ENCODE measurements around the gene SEC61A1. TPM values are rescaled to one million over a fixed set of nuclear protein-coding genes. Genes with fewer than 3 reads are reported as not detected.

Gene SEC61A1
- total RNA-seq, 1 experiment from 2014 or later = 85.3 TPM

DNA sequence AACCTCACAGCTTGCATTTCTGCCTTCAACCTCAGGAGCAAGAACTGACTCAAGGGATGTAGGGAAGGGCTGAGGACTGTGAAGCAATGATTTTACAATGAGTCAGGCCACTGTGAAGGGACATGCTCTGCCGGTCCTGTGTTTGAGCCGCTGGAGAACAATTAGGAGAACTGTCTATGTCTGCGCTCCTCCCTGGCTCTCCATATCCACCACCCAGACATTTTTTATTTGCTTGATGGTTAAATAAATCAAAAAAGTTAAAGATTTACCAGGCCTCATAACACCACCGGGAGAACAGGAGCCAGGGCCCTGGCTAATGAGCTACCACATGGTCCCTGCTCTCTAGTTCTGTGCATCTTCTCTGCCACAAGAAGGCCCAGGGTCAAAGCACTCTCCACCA lies 29.6 kb downstream of the SEC61A1 start:
- H4K20me1 ChIP-seq (ENCODE audit: insufficient read depth, low read depth, low read length) = 0 out of 2 replicates have a peak, but pooled peaks cover 6% of the 10 kb centered on the region
- no peaks in the 10 kb centered on the region for H3K27me3 ChIP-seq (ENCODE audit: low read length)
- no peak overlapping the region for H3K4me3 ChIP-seq (ENCODE audit: low read length)
- H3K9me2 ChIP-seq (replicated peaks; ENCODE audit: insufficient read depth, low read length) = no peaks in the 10 kb centered on the region
- 0 out of 2 replicates have a peak, but pooled peaks cover under 1% of the 10 kb centered on the region for H3K79me2 ChIP-seq (ENCODE audit: low read length)
- H3K36me3 ChIP-seq (ENCODE audit: insufficient read depth, low read length) = peaks cover 41% of the 10 kb centered on the region
- H3K9me3 ChIP-seq (ENCODE audit: low read length) = no peaks in the 10 kb centered on the region
- no peak overlapping the region for H3K27ac ChIP-seq (ENCODE audit: low read length)
- H3K4me2 ChIP-seq (ENCODE audit: low read depth, low read length, poor library complexity, severe bottlenecking) = no peak overlapping the region
- H3K9ac ChIP-seq (ENCODE audit: low read length) = no peak overlapping the region
- H2AFZ ChIP-seq (ENCODE audit: low read length) = no peak overlapping the region
- DNase-seq = no peak
- no peaks in the 10 kb centered on the region for H3K4me1 ChIP-seq (ENCODE audit: low read length)

DNA sequence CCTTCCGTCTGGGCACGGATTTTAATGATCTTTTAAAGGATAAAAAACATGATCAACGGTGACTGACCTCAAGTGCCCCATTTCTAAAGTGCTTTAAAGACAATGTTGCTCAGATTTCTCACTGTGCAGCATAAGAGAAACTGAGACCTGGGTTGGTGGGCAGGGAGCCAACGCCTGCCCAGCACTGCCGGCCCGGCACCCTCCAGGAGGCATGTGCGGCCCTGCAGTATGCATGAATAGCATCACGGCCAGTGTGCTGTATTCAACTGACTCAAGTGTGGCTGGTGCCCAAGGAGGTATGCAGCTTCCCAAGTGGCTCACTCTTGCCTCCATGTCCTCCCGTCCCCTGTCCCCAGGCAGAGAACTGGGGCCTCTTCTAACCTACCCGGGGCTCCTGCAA lies 30.3 kb downstream of the SEC61A1 start:
- H3K36me3 ChIP-seq (ENCODE audit: insufficient read depth, low read length) = peaks cover 45% of the 10 kb centered on the region
- no peak overlapping the region for H3K4me3 ChIP-seq (ENCODE audit: low read length)

DNA sequence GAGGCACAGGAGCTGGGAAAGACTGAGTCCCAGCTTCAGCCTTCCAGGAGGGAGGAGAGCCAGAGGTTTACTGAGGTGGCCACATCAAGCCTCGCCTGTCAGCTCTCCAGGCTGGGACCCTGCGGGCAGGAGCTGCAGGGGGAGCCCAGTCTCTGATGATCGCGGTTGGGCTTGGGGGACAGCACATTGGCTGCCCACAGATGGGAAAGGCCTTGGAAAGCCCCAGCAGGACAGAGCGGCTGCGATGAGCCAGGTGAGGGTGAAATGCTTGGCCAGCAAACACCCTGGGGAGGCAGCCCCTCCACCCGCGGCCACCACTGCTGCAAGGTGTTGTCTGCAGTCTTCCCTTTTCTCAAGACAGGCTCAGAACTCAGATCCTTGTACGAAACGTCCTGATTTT lies 31.2 kb downstream of the SEC61A1 start:
- H3K79me2 ChIP-seq (ENCODE audit: low read length) = peaks cover 13% of the 10 kb centered on the region; the same call in 1 of the 2 replicates
- no peaks in the 10 kb centered on the region for H3K4me1 ChIP-seq (ENCODE audit: low read length)
- H4K20me1 ChIP-seq (ENCODE audit: insufficient read depth, low read depth, low read length) = 0 out of 2 replicates have a peak, but pooled peaks cover 10% of the 10 kb centered on the region
- no peak overlapping the region for H3K4me2 ChIP-seq (ENCODE audit: low read depth, low read length, poor library complexity, severe bottlenecking)
- no peaks in the 10 kb centered on the region for H3K9me2 ChIP-seq (replicated peaks; ENCODE audit: insufficient read depth, low read length)
- no peak for DNase-seq
- H3K9me3 ChIP-seq (ENCODE audit: low read length) = no peaks in the 10 kb centered on the region
- no peak overlapping the region for H3K4me3 ChIP-seq (ENCODE audit: low read length)
- no peaks in the 10 kb centered on the region for H3K27me3 ChIP-seq (ENCODE audit: low read length)
- H3K9ac ChIP-seq (ENCODE audit: low read length) = no peak overlapping the region
- H3K27ac ChIP-seq (ENCODE audit: low read length) = no peak overlapping the region
- H2AFZ ChIP-seq (ENCODE audit: low read length) = no peak overlapping the region
- peaks cover 48% of the 10 kb centered on the region for H3K36me3 ChIP-seq (ENCODE audit: insufficient read depth, low read length)

More for the DNA sequence above, 30.3 kb downstream of the SEC61A1 start:
- no peak for DNase-seq
- Histone ChIP-seq H3K9me2 (replicated peaks; ENCODE audit: insufficient read depth, low read length) (no peaks in the 10 kb centered on the region), H3K4me1 (ENCODE audit: low read length) (no peaks in the 10 kb centered on the region), H2AFZ (ENCODE audit: low read length) (no peak overlapping the region), H3K79me2 (ENCODE audit: low read length) (peaks cover 8% of the 10 kb centered on the region; the same call in 1 of the 2 replicates), H3K4me2 (ENCODE audit: low read depth, low read length, poor library complexity, severe bottlenecking) (no peak overlapping the region), H3K9me3 (ENCODE audit: low read length) (no peaks in the 10 kb centered on the region), H3K9ac (ENCODE audit: low read length) (no peak overlapping the region), H3K27me3 (ENCODE audit: low read length) (no peaks in the 10 kb centered on the region), H4K20me1 (ENCODE audit: insufficient read depth, low read depth, low read length) (0 out of 2 replicates have a peak, but pooled peaks cover 10% of the 10 kb centered on the region), H3K27ac (ENCODE audit: low read length) (no peak overlapping the region)

DNA sequence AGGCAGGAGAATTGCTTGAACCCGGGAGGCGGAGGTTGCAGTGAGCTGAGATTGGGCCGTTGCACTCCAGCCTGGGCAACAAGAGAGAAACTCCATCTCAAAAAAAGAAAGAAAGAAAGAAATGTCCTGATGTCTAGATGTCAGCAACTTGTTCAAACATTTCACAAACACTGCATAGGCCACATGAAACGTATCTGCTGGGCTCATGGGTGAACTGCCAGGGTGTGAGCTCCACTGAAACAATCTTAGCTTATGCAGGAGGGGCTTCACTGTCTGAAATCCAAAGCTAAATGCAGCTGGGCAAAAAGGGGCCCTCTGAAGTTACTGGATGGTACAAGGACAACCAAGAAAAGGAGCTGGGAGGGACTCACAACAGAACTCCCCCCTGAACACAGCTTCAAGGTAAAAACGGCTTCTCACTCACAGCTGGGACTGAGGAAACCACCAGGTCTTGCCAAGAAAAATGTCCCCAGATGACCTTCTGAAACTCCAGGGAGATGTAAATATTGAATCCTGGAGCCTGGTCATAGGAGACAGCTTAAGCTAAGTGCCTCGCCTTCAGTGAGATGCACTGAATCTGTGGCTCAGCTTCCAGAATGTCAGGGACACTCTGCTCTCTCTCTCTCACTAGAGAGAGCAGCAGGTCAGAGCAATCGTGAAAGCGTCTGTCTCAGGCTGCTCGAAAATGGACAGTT lies 31.9 kb downstream of the SEC61A1 start:
- peaks cover 48% of the 10 kb centered on the region for H3K36me3 ChIP-seq (ENCODE audit: insufficient read depth, low read length)
- DNase-seq = no peak
- no peaks in the 10 kb centered on the region for H3K9me3 ChIP-seq (ENCODE audit: low read length)
- H3K4me2 ChIP-seq (ENCODE audit: low read depth, low read length, poor library complexity, severe bottlenecking) = no peak overlapping the region
- H3K4me3 ChIP-seq (ENCODE audit: low read length) = no peak overlapping the region
- H2AFZ ChIP-seq (ENCODE audit: low read length) = no peak overlapping the region
- H3K79me2 ChIP-seq (ENCODE audit: low read length) = peaks cover 18% of the 10 kb centered on the region
- H3K9ac ChIP-seq (ENCODE audit: low read length) = no peak overlapping the region
- no peaks in the 10 kb centered on the region for H3K27me3 ChIP-seq (ENCODE audit: low read length)
- 0 out of 2 replicates have a peak, but pooled peaks cover 10% of the 10 kb centered on the region for H4K20me1 ChIP-seq (ENCODE audit: insufficient read depth, low read depth, low read length)
- H3K4me1 ChIP-seq (ENCODE audit: low read length) = no peaks in the 10 kb centered on the region
- H3K27ac ChIP-seq (ENCODE audit: low read length) = no peak overlapping the region
- H3K9me2 ChIP-seq (replicated peaks; ENCODE audit: insufficient read depth, low read length) = no peaks in the 10 kb centered on the region

DNA sequence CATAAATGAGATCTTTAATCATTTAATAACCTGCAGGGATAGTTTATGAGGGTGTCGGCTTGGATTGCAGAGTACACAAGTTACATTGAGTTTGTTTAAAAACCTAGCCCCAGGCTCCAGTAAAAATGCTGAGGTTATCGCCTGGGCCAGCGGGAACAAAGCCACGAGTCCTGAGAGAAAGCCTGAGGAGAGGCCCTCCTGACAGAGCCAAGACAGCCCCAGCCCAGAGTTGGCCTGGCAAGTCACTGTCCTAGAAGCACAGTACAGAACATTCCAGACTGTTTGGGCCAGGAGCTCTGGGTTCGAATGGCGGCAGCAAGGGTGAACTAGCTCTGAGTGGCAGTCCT lies 32.4 kb downstream of the SEC61A1 start:
- no peak overlapping the region for H2AFZ ChIP-seq (ENCODE audit: low read length)
- H4K20me1 ChIP-seq (ENCODE audit: insufficient read depth, low read depth, low read length) = 0 out of 2 replicates have a peak, but pooled peaks cover 10% of the 10 kb centered on the region
- H3K9ac ChIP-seq (ENCODE audit: low read length) = no peak overlapping the region
- H3K4me2 ChIP-seq (ENCODE audit: low read depth, low read length, poor library complexity, severe bottlenecking) = no peak overlapping the region
- no peaks in the 10 kb centered on the region for H3K9me2 ChIP-seq (replicated peaks; ENCODE audit: insufficient read depth, low read length)
- H3K27ac ChIP-seq (ENCODE audit: low read length) = no peak overlapping the region
- no peak for DNase-seq
- H3K79me2 ChIP-seq (ENCODE audit: low read length) = peaks cover 23% of the 10 kb centered on the region
- H3K27me3 ChIP-seq (ENCODE audit: low read length) = no peaks in the 10 kb centered on the region
- no peak overlapping the region for H3K4me3 ChIP-seq (ENCODE audit: low read length)
- no peaks in the 10 kb centered on the region for H3K9me3 ChIP-seq (ENCODE audit: low read length)
- H3K4me1 ChIP-seq (ENCODE audit: low read length) = no peaks in the 10 kb centered on the region
- peaks cover 44% of the 10 kb centered on the region for H3K36me3 ChIP-seq (ENCODE audit: insufficient read depth, low read length)

DNA sequence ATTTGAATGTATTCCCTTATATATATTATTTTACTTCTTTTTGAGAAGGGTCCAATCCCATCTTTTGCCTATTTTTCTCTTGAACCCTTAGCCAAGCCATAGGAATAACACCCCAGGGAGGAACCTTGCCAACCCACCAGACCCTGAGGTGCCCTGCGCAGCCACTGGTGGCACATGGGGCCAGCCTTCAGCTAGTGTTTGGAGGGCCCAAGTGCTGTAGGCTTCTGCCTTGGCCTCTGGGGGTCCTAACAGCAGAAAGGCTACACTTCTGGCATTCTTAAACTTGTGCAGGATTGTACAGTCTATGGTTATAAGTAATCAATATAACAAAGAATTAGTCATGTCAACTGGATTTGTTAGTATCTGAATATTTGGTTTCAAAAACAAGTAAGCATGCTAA lies 36.9 kb downstream of the SEC61A1 start:
- H3K4me3 ChIP-seq (ENCODE audit: low read length) = no peak overlapping the region
- H3K9me2 ChIP-seq (replicated peaks; ENCODE audit: insufficient read depth, low read length) = no peaks in the 10 kb centered on the region
- peaks cover 67% of the 10 kb centered on the region for H3K79me2 ChIP-seq (ENCODE audit: low read length)
- no peak overlapping the region for H3K4me2 ChIP-seq (ENCODE audit: low read depth, low read length, poor library complexity, severe bottlenecking)
- no peak overlapping the region for H2AFZ ChIP-seq (ENCODE audit: low read length)
- peaks cover 18% of the 10 kb centered on the region for H3K4me1 ChIP-seq (ENCODE audit: low read length)
- peaks cover 61% of the 10 kb centered on the region for H3K36me3 ChIP-seq (ENCODE audit: insufficient read depth, low read length)
- peaks cover 4% of the 10 kb centered on the region; the same call in 1 of the 2 replicates for H4K20me1 ChIP-seq (ENCODE audit: insufficient read depth, low read depth, low read length)
- no peak overlapping the region for H3K9ac ChIP-seq (ENCODE audit: low read length)
- H3K9me3 ChIP-seq (ENCODE audit: low read length) = no peaks in the 10 kb centered on the region
- no peaks in the 10 kb centered on the region for H3K27me3 ChIP-seq (ENCODE audit: low read length)
- no peak for DNase-seq
- no peak overlapping the region for H3K27ac ChIP-seq (ENCODE audit: low read length)

DNA sequence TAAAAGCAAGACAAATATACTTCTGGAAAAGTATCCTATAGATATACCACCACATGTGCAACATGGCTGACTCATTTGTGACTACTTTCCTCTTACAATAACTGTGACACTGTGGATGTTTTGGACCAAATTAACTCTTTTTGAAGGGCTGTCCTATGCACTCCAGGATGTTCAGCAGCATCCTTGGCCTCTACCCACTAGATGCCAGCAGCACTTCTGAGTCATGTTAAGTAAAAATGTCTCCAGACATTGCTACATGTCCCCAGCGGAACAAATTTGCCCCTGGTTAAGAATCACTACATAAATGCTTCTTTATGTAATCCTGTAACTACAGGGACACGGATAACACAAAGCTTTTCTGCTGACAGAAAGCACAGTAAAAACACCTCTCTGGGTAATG lies 39.3 kb downstream of the SEC61A1 start:
- H3K9ac ChIP-seq (ENCODE audit: low read length) = no peak overlapping the region
- DNase-seq = no peak
- peaks cover 14% of the 10 kb centered on the region; the same call in 1 of the 2 replicates for H4K20me1 ChIP-seq (ENCODE audit: insufficient read depth, low read depth, low read length)
- H3K4me1 ChIP-seq (ENCODE audit: low read length) = peaks cover 43% of the 10 kb centered on the region
- no peak overlapping the region for H3K4me3 ChIP-seq (ENCODE audit: low read length)
- no peaks in the 10 kb centered on the region for H3K9me2 ChIP-seq (replicated peaks; ENCODE audit: insufficient read depth, low read length)
- H3K79me2 ChIP-seq (ENCODE audit: low read length) = peaks cover 84% of the 10 kb centered on the region
- H3K27ac ChIP-seq (ENCODE audit: low read length) = peak overlapping the region; percentile 91; the same call in 1 of the 2 replicates
- no peak overlapping the region for H2AFZ ChIP-seq (ENCODE audit: low read length)
- no peaks in the 10 kb centered on the region for H3K27me3 ChIP-seq (ENCODE audit: low read length)
- H3K9me3 ChIP-seq (ENCODE audit: low read length) = no peaks in the 10 kb centered on the region
- H3K36me3 ChIP-seq (ENCODE audit: insufficient read depth, low read length) = peaks cover 62% of the 10 kb centered on the region
- no peak overlapping the region for H3K4me2 ChIP-seq (ENCODE audit: low read depth, low read length, poor library complexity, severe bottlenecking)

DNA sequence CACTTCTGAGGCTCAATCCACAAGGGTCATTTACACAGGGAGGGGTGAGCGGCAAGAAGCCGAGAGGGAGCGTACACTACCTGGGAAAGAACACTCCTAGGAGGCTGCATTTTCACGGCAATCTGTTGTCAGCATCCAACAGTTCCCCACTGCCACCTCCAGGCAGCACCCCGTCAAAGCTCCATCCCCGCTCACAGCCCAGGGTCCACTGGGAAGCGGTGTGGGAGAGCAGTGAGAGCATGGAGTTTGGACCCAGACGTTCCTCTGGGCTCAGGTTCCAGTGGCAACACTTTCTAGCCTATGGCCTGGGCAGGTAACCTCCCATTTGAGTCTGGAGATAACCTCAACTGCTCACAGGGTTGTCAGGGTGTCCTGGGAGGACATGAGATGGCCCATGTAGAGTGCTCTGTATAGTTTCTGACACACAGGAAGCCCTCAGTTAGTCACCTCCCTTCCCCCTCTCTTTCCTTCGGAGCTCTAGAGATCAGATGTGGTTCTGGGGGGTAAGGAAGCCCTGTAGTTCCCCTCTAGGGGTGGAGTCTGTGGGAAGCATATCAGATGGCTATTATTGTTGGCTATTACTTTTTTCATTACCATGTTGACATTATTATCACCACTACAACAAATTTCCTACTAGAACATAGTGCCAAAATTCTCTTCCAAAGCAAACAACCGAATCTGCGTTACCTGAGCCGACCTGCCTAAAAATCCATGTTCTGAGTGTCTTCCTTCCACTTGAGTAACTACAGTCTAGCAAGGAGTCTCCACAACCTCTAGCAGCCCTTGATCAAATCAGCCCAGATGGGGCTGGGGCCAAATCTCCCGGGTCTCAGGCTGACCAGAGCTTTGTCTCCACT lies 42.3 kb downstream of the SEC61A1 start:
- Histone ChIP-seq H3K36me3 (ENCODE audit: insufficient read depth, low read length) (peaks cover 73% of the 10 kb centered on the region), H4K20me1 (ENCODE audit: insufficient read depth, low read depth, low read length) (peaks cover 10% of the 10 kb centered on the region; the same call in 1 of the 2 replicates), H3K9ac (ENCODE audit: low read length) (peak overlapping the region; percentile 61; the same call in 1 of the 2 replicates), H3K27ac (ENCODE audit: low read length) (peak overlapping the region; percentile 91), H3K79me2 (ENCODE audit: low read length) (peaks cover 66% of the 10 kb centered on the region), H3K9me2 (replicated peaks; ENCODE audit: insufficient read depth, low read length) (no peaks in the 10 kb centered on the region), H3K9me3 (ENCODE audit: low read length) (no peaks in the 10 kb centered on the region), H2AFZ (ENCODE audit: low read length) (no peak overlapping the region), H3K4me3 (ENCODE audit: low read length) (no peak overlapping the region), H3K4me1 (ENCODE audit: low read length) (peaks cover 72% of the 10 kb centered on the region), H3K27me3 (ENCODE audit: low read length) (no peaks in the 10 kb centered on the region), H3K4me2 (ENCODE audit: low read depth, low read length, poor library complexity, severe bottlenecking) (no peak overlapping the region)
- DNase-seq = no peak
